ENCODE data around the gene SNX12.
A peak's percentile ranks its signal among the peaks of the same experiment; 100 is the strongest.

The SNX12 gene
- 20.1 to 29.0 (median 22.2) reads per million in 4 donors for total RNA-seq

- DNase-seq: peak; percentile 72 to 94 (median 81)
These were observed at the start of gene SNX12 for GRCh38 chrX:71068044-71068918. SNX12 (minus strand) TSS chrX:71068334; CDS start chrX:71068306, 28 bp downstream.

GRCh38 chrX:71117358-71117757 is 49.2 kb upstream of the SNX12 start:
- DNase-seq: no peak

- DNase-seq: peak in 1 of 5 donors; percentile 59
These were observed 43.8 kb upstream of the SNX12 start for GRCh38 chrX:71111921-71112431.

- DNase-seq: peak; percentile 57 to 94 (median 76)
These were observed 43.2 kb upstream of the SNX12 start, which contains the start of gene IL2RG for GRCh38 chrX:71111141-71111843. IL2RG (minus strand) TSS chrX:71111577; CDS start chrX:71111539, 38 bp downstream.

- peak in 1 of 5 donors; percentile 32 for DNase-seq
These were observed 40.9 kb upstream of the SNX12 start for GRCh38 chrX:71109051-71109450.

- peak in 1 of 5 donors; percentile 77 for DNase-seq
These were observed 39.7 kb upstream of the SNX12 start for GRCh38 chrX:71107762-71108360.

GRCh38 chrX:71107245-71107644 is 39.1 kb upstream of the SNX12 start:
- no peak for DNase-seq

GRCh38 chrX:71106427-71106826 is 38.3 kb upstream of the SNX12 start, which contains the start of gene CXorf65:
CXorf65 (minus strand) TSS chrX:71106740; CDS start chrX:71106556, 184 bp downstream.
- peak in 1 of 5 donors; percentile 62 for DNase-seq

GRCh38 chrX:71105628-71106027 is 37.5 kb upstream of the SNX12 start:
- peak in 1 of 5 donors; percentile 32 for DNase-seq

GRCh38 chrX:71103110-71103983 is 35.2 kb upstream of the SNX12 start:
- DNase-seq: peak in 4 of 5 donors; percentile 30 to 60 (median 44)

GRCh38 chrX:71102292-71102691 is 34.2 kb upstream of the SNX12 start:
- no peak for DNase-seq

GRCh38 chrX:71100581-71101505 is 32.7 kb upstream of the SNX12 start:
- no peak for DNase-seq

GRCh38 chrX:71099736-71100135 is 31.6 kb upstream of the SNX12 start:
- DNase-seq: no peak

GRCh38 chrX:71098951-71099506 is 30.9 kb upstream of the SNX12 start:
- DNase-seq: no peak

GRCh38 chrX:71098302-71098701 is 30.2 kb upstream of the SNX12 start:
- DNase-seq: peak; percentile 56 to 76 (median 71)

- no peak for DNase-seq
These were observed 28.6 kb upstream of the SNX12 start for GRCh38 chrX:71096760-71097032.

- peak in 1 of 5 donors; percentile 57 for DNase-seq
These were observed 28.0 kb upstream of the SNX12 start for GRCh38 chrX:71095981-71096759.

GRCh38 chrX:71095555-71095980 is 27.4 kb upstream of the SNX12 start, which contains the start of gene FOXO4:
FOXO4 (plus strand) TSS chrX:71095851; CDS start chrX:71096529, 678 bp downstream.
- DNase-seq: peak; percentile 75 to 87 (median 83)

GRCh38 chrX:71095033-71095432 is 26.9 kb upstream of the SNX12 start:
- no peak for DNase-seq

Measured in T-helper 1 cell (primary cell).